Activated naive CD4-positive, alpha-beta T cell treated with anti-CD3 and anti-CD28 coated beads for 36 hours (primary cell): ENCODE results near the gene CCR4. TPM values are rescaled to one million over a fixed set of nuclear protein-coding genes. Genes with fewer than 3 reads are reported as not detected.

ENCODE experiments used
- CTCF ChIA-PET: fragments of 350-600 bp; sonication (Branson Sonifier 250); formaldehyde crosslinking; loops from one replicate; lab custom pipeline; 2021; ENCODE audit warnings: antibody characterized with exemption; lab: Charles Lee
- DNase-seq: peaks from one replicate; pipeline ENCODE4 v3.0.0-alpha.2; 2020
- H3K27ac Mint-ChIP-seq: one replicate; pipeline ENCODE4 v1.8.0; 2021; ENCODE audit warnings: mild to moderate bottlenecking, mixed read lengths
- H3K27me3 Mint-ChIP-seq: one replicate; pipeline ENCODE4 v1.8.0; 2021; ENCODE audit warnings: low read depth, mixed read lengths
- H3K36me3 Mint-ChIP-seq: one replicate; pipeline ENCODE4 v1.8.0; 2021; ENCODE audit warnings: low read depth, mixed read lengths
- H3K4me1 Mint-ChIP-seq: one replicate; pipeline ENCODE4 v1.8.0; 2021; ENCODE audit warnings: low read depth, mixed read lengths
- H3K4me3 Mint-ChIP-seq: one replicate; pipeline ENCODE4 v1.8.0; 2021; ENCODE audit warnings: mild to moderate bottlenecking, moderate library complexity, mixed read lengths
- H3K9me3 Mint-ChIP-seq: one replicate; pipeline ENCODE4 v1.8.0; 2021; ENCODE audit warnings: mixed read lengths
- intact Hi-C: fragments of 100-400 bp; cut with micrococcal nuclease; formaldehyde crosslinking; loops from one replicate; pipeline ENCODE4 v1.15.1; 2023
- total RNA-seq, 2 experiments: library from RNA; stranded (reverse); gene quantifications; one replicate each; pipeline ENCODE4 v1.2.3, GENCODE V29; 2021

Gene CCR4
- total RNA-seq, 2 experiments from 2014 or later, result 27.9 to 28.8 TPM

DNA sequence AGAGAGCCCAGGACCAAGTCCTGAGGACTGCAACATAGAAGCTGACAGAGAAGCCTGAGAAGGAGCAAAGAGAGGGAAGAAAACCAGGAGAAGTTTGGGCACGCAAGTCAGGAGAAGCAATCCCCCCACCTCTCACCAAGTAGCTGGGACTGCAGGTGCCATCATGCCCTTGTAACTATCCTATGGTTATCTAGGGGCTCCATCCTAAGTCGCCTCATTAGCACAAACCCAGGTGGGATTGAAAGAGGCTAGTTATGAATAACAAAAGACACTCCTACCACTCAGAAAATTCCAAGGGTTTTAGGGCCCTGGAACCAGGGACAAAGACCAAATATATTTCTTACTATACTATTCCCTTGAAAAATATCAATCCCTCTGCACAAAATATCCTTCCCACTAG is 53.5 kb downstream of the CCR4 start:
- H3K27ac Mint-ChIP-seq, result no peak overlapping the region
- peaks cover 35% of the 10 kb centered on the region for H3K4me1 Mint-ChIP-seq
- H3K9me3 Mint-ChIP-seq, result no peaks in the 10 kb centered on the region
- intact Hi-C loops, result no loop called here
- CTCF ChIA-PET, result interaction anchor here (0.8 to 1.2 kb wide), 3 partner anchors 58 to 66 kb away, joined by 3 to 4 read pairs (median 3); no protein-coding TSS in a partner anchor
- H3K36me3 Mint-ChIP-seq, result peaks cover 37% of the 10 kb centered on the region
- DNase-seq, result no peak
- no peak overlapping the region for H3K4me3 Mint-ChIP-seq
- H3K27me3 Mint-ChIP-seq, result no peaks in the 10 kb centered on the region

Other genes starting within 250 kb of the CCR4 start
- under 1 TPM; 0.02 to 0.07 TPM for gene TRIM71, start 133.6 kb upstream of the CCR4 start, total RNA-seq
- gene GLB1, start 145.5 kb downstream of the CCR4 start, total RNA-seq, result 10 to 100 TPM; 32.0 to 36.3 TPM
- 1 to 10 TPM; 3.2 to 3.3 TPM for gene TMPPE, start 145.5 kb downstream of the CCR4 start, total RNA-seq
- 10 to 100 TPM; 48.1 to 51.1 TPM for gene CRTAP, start 162.4 kb downstream of the CCR4 start, total RNA-seq